ACHN (cell line): ENCODE results near the gene CYCS.
"Not testable (repeated sequence)": the region's sequence is repeated elsewhere in the genome, so short reads cannot be mapped to it uniquely, and the experiment has no call there.

Experiments used
- DNase-seq: peaks from one replicate; pipeline ENCODE4 v3.0.0-alpha.2; 2015
- in situ Hi-C: cut with HindIII; loops from 2 replicates; pipeline ENCODE4 v1.10.0; 2017; ENCODE audit warnings: low sequenced_read_pairs, low pct_ligation_motif_present, low pct_unique_long_range_greater_than_20kb

Gene CYCS

DNA sequence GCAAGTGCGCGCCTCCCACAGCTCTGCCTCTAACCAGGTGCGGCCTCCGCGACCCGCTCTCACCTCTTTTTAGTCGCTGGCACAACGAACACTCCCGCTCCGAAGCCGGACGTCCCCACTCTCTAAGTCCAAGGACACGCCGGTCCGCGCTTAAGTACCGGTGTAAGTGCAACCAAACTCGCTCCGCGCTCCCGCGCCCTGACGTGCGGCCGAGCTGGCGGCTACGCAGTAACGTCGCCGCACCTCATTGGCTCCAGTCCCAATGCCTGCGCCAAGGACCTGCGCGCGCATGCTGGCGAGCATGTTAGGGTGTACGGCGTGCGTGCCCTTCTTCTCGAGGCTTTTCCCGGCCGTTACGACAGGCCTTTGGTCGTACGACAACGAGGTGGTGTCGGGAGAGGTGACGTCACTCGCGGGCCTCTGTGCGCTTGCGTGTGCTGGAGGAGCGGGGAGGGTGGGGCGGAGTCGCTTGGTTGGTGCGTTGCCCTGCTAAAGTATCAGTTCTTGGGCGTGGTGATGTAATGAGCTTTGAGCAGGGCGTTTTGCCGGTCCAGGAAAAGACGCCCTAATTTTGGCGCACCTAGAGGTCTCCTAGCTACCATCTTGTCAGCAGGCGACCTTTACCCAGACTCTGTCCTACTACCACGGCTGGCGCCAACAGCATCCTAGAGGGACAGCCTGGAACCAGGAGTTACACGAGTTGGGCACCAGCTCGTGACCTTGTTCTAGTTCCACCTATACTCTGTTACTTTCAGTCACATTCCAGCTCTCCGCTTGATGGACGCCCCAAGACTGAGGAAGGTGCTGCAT is at the start of gene CYCS:
Gene CYCS, minus strand, starts transcription at position 124 of the 810 bp plus-strand sequence. CDS start 1,141 bp downstream, outside the sequence.
- DNase-seq, result peak; percentile 100
- in situ Hi-C loops, result no loop called here

DNA sequence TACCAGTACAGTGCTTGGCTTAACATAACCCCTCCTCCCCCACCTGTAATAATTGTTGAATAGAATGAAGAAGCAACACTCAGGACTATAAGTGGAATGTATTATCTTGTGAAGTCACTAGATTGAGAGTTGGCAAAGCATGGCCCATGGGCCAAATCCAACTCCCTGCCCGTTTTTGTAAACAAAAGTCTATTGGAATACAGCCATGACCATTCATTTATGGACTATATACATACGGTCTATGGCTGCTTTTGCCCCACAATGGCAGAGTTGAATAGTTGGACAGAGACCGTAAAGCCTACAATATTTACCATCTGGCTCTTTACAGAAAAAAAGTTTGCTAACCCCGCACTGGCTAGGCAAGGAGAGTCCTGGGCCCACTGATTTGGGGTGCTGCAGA is 48.1 kb upstream of the CYCS start:
- DNase-seq, result no peak

DNA sequence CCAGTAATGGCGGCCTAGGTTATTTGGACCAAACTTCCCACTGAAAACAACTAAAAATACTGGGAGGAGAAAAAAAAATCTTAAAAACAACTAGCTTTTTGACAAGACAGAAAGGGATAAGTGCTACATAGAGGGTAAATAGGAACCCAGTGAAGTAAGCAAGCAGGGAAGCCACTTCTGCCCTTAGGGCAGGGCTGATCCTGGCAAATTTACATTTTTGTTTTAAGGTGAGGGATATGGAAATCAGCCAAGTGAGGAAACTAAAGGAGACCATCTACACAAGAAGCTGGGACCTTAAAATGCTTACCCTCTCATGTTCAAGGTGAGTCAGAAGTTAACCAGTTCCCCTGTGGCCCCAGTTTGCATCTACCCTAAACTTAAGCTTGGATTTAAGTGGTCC is 46.5 kb upstream of the CYCS start:
- in situ Hi-C loops, result no loop called here

More for the DNA sequence above, 48.1 kb upstream of the CYCS start:
- in situ Hi-C loops, result no loop called here

GRCh38 chr7:25171071-25171470 is 46.0 kb upstream of the CYCS start:
- DNase-seq, result no peak
- in situ Hi-C loops, result no loop called here

More for the DNA sequence above, 46.5 kb upstream of the CYCS start:
- no peak for DNase-seq

- DNase-seq, result no peak
- in situ Hi-C loops, result no loop called here
These were observed 44.6 kb upstream of the CYCS start for GRCh38 chr7:25169683-25170082.

DNA sequence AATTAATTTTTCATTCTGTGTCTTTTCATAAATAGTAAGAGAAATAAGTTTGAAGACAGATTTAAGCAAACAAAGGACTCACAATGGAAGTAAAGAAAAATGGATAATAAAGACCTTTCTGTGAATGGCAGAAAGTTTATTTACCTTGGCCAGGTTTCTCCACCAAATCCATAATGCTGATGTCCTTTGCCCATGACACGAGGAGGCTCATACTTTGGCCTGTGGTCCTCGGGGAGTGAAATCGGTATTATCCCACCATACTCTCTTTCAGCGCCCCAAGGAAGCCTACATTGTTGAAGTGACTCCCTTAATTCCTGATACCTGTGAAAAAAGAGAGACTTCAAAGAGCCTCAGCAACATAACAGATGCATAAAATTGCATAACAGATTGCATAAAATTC is 43.1 kb upstream of the CYCS start:
- in situ Hi-C loops, result no loop called here
- no peak for DNase-seq

GRCh38 chr7:25167262-25167843 is 42.3 kb upstream of the CYCS start:
- in situ Hi-C loops, result no loop called here
- no peak for DNase-seq

DNA sequence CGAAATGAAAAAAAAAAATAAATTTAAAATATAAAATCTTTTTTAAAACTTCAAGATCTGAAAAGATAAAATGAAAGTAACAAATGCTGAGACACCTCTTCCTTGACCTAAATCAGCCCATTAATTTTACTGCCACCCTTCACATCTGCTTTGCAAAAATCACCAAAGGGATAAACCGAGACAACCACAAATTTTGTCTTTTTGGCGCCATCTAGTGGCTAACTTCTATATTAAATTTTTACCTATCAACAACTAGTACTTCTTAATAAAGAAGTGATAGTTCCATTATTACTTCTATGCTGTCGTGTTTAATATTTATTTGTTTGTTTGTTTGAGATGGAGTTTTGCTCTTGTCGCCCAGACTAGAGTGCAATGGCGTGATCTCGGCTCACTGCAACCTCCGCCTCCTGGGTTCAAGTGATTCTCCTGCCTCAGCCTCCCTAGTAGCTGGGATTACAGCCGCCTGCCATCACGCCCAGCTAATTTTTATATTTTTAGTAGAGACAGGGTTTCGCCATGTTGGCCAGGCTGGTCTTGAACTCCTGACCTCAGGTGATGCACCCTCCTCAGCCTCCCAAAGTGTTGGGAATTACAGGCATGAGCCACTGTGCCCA is 35.0 kb upstream of the CYCS start:
- in situ Hi-C loops, result not testable (repeated sequence)

DNA sequence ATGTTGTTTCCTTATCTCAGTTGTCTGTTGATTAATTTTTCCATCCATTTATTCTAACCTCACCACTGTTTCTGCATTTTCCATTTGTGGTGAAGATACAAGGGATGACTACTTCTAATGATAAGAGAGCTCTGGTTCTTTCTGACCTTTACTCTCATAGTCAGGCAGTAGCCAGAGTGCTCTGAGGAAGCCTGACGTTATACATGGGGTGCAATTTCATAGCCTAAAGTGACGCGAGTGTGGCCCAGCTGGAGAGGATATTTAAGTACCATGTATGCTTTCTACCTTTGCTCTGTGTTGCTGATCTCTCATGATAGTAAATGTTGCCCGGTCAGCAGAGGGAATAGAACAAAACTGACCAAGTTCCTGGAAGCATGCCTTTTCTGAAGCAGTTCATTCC is 33.9 kb upstream of the CYCS start:
- DNase-seq, result no peak
- in situ Hi-C loops, result no loop called here

More for the DNA sequence above, 35.0 kb upstream of the CYCS start:
- peak; percentile 67 for DNase-seq

- no peak for DNase-seq
- in situ Hi-C loops, result no loop called here
These were observed 26.7 kb upstream of the CYCS start for GRCh38 chr7:25151773-25152172.

GRCh38 chr7:25149836-25150235 is 24.8 kb upstream of the CYCS start:
- DNase-seq, result no peak

DNA sequence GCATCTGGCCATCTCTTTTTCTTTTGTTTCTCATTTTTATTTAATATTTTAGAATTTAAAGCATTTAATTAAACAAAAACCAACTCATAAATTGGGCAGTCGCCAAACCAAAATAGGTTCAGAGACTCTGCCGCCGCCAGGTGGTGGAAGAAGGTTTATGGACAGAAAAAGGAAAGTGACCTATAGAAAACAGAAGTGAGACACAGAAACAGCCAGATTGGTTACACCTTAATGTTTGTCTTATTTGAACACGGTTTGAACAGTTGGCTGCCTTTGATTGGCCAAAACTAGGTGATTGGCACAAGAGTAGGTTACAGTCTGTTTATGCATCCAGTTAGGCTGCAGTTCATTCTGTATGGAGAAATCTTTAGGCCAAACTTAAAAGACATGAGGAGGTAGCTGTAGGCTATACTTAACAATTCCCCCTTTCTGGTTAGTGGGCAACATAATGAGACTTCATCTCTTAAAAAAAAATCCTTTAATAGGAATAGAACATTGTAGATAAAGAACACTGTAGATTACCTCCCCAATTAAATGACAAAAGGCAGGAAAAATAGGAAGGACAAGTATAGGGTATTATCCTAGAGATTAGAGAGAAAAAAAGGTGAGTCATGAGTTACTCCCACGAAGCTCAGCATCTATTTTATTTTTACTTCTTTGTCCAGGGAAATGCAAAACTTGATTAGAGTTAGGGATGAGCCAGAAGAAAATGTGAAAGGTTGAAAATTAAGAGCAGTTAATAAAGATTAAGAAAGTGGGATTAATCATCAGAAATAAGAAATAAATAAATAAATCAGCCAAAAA is 23.9 kb upstream of the CYCS start:
- no peak for DNase-seq
- in situ Hi-C loops, result no loop called here

More at GRCh38 chr7:25149836-25150235, 24.8 kb upstream of the CYCS start:
- in situ Hi-C loops, result no loop called here

GRCh38 chr7:25143763-25144162 is 18.7 kb upstream of the CYCS start:
- no peak for DNase-seq
- in situ Hi-C loops, result no loop called here

- DNase-seq, result no peak
- in situ Hi-C loops, result no loop called here
These were observed 14.5 kb upstream of the CYCS start for GRCh38 chr7:25139536-25139935.

- no peak for DNase-seq
These were observed 9.4 kb upstream of the CYCS start for GRCh38 chr7:25134358-25135010.

GRCh38 chr7:25132430-25132829 is 7.4 kb upstream of the CYCS start:
- in situ Hi-C loops, result no loop called here
- DNase-seq, result no peak

More at GRCh38 chr7:25134358-25135010, 9.4 kb upstream of the CYCS start:
- in situ Hi-C loops, result no loop called here

GRCh38 chr7:25126751-25127150 is 1.7 kb upstream of the CYCS start:
- no peak for DNase-seq
- in situ Hi-C loops, result no loop called here

DNA sequence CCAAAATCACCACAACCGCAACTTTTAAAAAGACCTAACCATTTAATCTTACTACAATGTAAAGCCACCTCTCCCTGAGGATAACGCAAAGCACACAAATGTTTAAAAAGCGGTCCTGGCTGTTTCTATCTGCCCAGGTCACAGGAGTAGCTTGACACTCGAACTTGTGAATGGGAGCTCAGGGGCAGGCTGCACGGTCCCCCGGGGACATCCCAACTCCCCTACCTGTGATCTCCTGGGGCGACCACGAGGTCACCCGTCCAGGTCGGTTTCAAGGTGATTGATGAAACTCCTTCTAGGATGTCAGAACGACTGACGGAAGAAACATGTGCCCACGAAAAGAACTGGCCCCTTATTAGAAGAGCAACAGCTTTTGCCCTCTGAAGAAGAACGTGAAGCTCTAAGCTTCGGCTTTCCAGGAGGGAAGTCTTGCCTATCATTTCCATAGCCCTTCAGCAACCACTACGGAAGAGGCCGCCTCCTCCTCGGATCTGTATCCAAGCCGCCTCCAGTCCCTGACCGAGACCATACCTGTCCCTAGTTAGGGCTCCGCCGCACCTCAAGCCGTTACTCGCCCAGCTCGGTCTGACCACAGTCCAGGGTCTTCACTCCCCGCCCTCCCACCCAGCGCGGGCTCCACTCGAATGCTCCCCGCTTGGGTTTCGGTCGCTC is 459 bp downstream of the CYCS start:
- no peak for DNase-seq
- in situ Hi-C loops, result no loop called here
